ENCODE data around the gene CDON.
"Not testable (repeated sequence)": the region's sequence is repeated elsewhere in the genome, so short reads cannot be mapped to it uniquely, and the experiment has no call there.

The CDON gene

DNA sequence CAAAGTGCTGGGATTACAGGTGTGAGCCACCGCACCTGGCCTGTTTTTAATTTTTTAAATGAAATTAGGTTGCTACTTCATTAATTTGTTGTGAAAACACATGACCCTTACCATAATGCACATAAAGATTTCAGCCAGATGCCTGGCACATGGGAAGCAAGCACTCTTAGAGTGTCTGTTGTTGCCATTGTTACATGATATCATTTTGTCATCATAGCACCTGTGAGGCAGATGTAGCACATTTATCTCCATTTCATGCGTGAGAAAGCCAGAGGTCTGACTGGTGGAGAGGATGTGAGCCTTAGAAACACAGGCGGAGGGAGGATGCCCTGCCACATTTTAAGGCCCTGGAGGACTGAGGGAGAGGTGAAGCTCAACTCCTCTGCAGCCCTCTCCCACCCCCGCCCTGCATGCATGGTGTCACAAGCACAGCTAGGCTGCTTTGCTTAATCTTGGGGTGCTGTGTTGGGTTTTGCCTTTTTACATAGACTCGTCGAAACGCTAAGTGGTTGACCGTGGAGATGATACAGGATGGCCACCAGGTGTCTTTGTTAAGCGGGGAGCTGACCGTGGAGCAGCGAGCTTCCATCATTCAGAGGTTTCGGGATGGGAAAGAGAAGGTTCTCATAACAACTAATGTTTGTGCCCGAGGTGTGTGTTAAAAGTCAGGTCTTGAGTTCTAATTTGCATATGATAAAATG lies 144.4 kb downstream of the CDON start:
- no peak for DNase-seq

DNA sequence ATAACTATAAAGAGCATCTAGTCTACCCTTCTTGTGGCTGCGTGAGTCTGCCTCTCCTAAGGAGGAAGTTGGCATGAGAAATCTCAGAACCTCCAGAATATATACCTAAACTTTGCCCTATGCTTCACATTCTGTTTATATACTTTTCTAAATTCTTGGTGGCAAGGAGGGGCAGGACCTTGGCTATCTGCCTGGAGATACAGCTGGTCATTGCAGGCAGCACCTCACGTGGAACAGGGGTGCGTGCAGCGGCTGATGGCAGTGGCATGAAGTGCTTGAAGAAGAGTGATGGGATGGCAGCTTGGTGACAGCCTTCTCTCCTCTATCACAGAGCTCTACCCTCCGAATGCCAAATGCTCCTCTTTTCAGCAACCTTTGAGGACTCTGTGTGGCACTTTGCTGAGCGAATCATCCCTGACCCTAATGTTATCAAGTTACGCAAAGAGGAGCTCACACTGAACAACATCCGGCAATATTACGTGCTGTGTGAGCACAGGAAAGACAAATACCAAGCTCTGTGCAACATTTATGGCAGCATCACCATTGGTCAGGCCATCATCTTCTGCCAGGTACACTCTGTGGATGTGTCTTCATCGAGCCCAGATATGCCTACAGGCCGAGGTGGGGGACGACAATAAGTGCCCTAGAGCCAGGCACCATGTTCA lies 145.9 kb downstream of the CDON start:
- no peak for DNase-seq

DNA sequence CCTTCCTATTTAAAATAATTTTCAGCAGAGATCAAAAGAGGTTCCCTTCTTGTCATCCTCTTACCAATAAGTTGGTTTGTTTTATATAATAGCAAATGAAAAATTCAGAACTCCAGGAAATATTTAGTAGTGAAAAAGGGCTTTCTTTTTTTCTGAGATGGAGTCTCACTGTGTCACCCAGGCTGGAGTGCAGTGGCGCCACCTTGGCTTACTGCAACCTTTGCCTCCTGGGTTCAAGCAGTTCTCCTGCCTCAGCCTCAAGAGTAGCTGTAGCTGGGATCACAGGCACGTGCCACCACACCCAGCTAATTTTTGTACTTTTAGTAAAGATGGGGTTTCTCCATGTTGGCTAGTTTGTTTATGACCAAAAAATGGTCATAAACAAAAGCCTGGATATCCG lies 148.1 kb downstream of the CDON start:
- not testable (repeated sequence) for DNase-seq

DNA sequence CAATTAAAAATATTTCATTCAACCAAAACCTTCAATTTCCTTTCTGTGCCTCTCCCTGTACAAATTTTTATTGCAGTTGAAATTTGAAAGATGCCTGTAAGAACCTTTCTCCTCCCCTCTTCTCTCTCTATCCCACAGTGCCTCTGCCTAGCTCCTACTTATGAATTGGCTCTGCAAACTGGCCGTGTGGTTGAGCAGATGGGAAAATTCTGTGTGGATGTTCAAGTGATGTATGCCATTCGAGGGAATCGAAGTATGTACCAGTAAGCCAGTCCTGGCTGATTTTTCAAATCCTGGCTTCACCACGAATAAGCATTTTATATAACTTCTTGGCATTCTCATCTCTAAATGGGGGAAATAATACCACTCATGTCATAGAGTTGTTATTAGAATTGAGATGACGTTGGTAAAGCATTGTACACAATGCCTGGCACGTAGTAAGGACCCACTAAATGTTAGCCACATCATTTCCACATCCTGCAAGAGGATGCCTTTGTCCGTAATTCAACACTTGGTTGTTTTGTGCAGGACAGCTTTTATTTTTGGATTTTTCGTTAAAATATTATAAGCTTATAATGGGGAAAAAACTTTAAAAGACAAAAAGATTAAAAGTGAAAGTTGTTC lies 152.3 kb downstream of the CDON start:
- DNase-seq: no peak
